ENCODE measurements around the gene FRMPD4. TPM values are rescaled to one million over a fixed set of nuclear protein-coding genes. Genes with fewer than 3 reads are reported as not detected.

The FRMPD4 gene
- total RNA-seq, 1 donor from 2014 or later = 0.22 TPM

GRCh38 chrX:12441381-12442128, 303.3 kb downstream of the FRMPD4 start:
- no peak for DNase-seq (ENCODE audit: extremely low spot score, unreplicated experiment)
- Mint-ChIP-seq H3K4me3 (no peak overlapping the region), H3K9me3 (no peaks in the 10 kb centered on the region)

GRCh38 chrX:12443534-12444098, 305.3 kb downstream of the FRMPD4 start:
- Mint-ChIP-seq H3K9me3 (no peaks in the 10 kb centered on the region), H3K27me3 (no peaks in the 10 kb centered on the region), H3K4me1 (ENCODE audit: unreplicated experiment) (no peaks in the 10 kb centered on the region), H3K36me3 (no peaks in the 10 kb centered on the region), H3K4me3 (no peak overlapping the region), H3K27ac (no peak overlapping the region)
- TF ChIP-seq CTCF (conservative IDR thresholded peaks at IDR 0.05) = no peak
- no peak for DNase-seq (ENCODE audit: extremely low spot score, unreplicated experiment)

More at GRCh38 chrX:12441381-12442128, 303.3 kb downstream of the FRMPD4 start:
- no peak for TF ChIP-seq CTCF (conservative IDR thresholded peaks at IDR 0.05)
- H3K4me1 Mint-ChIP-seq (ENCODE audit: unreplicated experiment) = no peaks in the 10 kb centered on the region
- no peak overlapping the region for H3K27ac Mint-ChIP-seq
- no peaks in the 10 kb centered on the region for H3K27me3 Mint-ChIP-seq
- H3K36me3 Mint-ChIP-seq = no peaks in the 10 kb centered on the region

- no peaks in the 10 kb centered on the region for H3K27me3 Mint-ChIP-seq
- TF ChIP-seq CTCF (conservative IDR thresholded peaks at IDR 0.05) = no peak
- DNase-seq (ENCODE audit: extremely low spot score, unreplicated experiment) = no peak
Observed at GRCh38 chrX:12446342-12447075, 308.2 kb downstream of the FRMPD4 start.

GRCh38 chrX:12447448-12448064, 309.3 kb downstream of the FRMPD4 start:
- no peak for DNase-seq (ENCODE audit: extremely low spot score, unreplicated experiment)
- H3K27me3 Mint-ChIP-seq = no peaks in the 10 kb centered on the region

More at GRCh38 chrX:12446342-12447075, 308.2 kb downstream of the FRMPD4 start:
- no peaks in the 10 kb centered on the region for H3K36me3 Mint-ChIP-seq
- no peaks in the 10 kb centered on the region for H3K4me1 Mint-ChIP-seq (ENCODE audit: unreplicated experiment)
- no peak overlapping the region for H3K4me3 Mint-ChIP-seq
- no peak overlapping the region for H3K27ac Mint-ChIP-seq
- no peaks in the 10 kb centered on the region for H3K9me3 Mint-ChIP-seq

More at GRCh38 chrX:12447448-12448064, 309.3 kb downstream of the FRMPD4 start:
- no peak overlapping the region for H3K4me3 Mint-ChIP-seq
- no peaks in the 10 kb centered on the region for H3K9me3 Mint-ChIP-seq
- no peaks in the 10 kb centered on the region for H3K4me1 Mint-ChIP-seq (ENCODE audit: unreplicated experiment)
- no peak for TF ChIP-seq CTCF (conservative IDR thresholded peaks at IDR 0.05)
- H3K27ac Mint-ChIP-seq = no peak overlapping the region
- no peaks in the 10 kb centered on the region for H3K36me3 Mint-ChIP-seq

Data from type B pancreatic cell (in vitro differentiated cells).